GM18858 (cell line): ENCODE results near the gene CCDC12.

ENCODE experiments used
- ATAC-seq: cut with Tn5 transposase; IDR thresholded peaks from one replicate; pipeline ENCODE4 v1.9.1; 2021; ENCODE audit not compliant: unreplicated experiment

Gene CCDC12

GRCh38 chr3:47008234-47008796, 31.8 kb upstream of the CCDC12 start:
- no peak for ATAC-seq

GRCh38 chr3:47007482-47008233, 31.1 kb upstream of the CCDC12 start:
- no peak for ATAC-seq

- no peak for ATAC-seq
Measured at GRCh38 chr3:47007001-47007400, 30.5 kb upstream of the CCDC12 start.

- no peak for ATAC-seq
Measured at GRCh38 chr3:47006145-47006651, 29.7 kb upstream of the CCDC12 start.

GRCh38 chr3:47005212-47006144, 28.9 kb upstream of the CCDC12 start:
- no peak for ATAC-seq

GRCh38 chr3:47004369-47005211, 28.0 kb upstream of the CCDC12 start:
- ATAC-seq, result no peak

GRCh38 chr3:47003461-47004368, 27.2 kb upstream of the CCDC12 start:
- no peak for ATAC-seq

GRCh38 chr3:47003056-47003410, 26.5 kb upstream of the CCDC12 start:
- ATAC-seq, result no peak

GRCh38 chr3:47002171-47003055, 25.9 kb upstream of the CCDC12 start:
- no peak for ATAC-seq

- ATAC-seq, result no peak
Measured at GRCh38 chr3:47001731-47002170, 25.2 kb upstream of the CCDC12 start.

- ATAC-seq, result no peak
Measured at GRCh38 chr3:47000922-47001730, 24.6 kb upstream of the CCDC12 start.

- no peak for ATAC-seq
Measured at GRCh38 chr3:47000198-47000815, 23.8 kb upstream of the CCDC12 start.

GRCh38 chr3:46999516-47000197, 23.1 kb upstream of the CCDC12 start:
- no peak for ATAC-seq

- no peak for ATAC-seq
Measured at GRCh38 chr3:46998852-46999515, 22.4 kb upstream of the CCDC12 start.

- ATAC-seq, result no peak
Measured at GRCh38 chr3:46998121-46998851, 21.7 kb upstream of the CCDC12 start.
